Measurements from ENCODE around the gene KANK2.
A peak's percentile ranks its signal among the peaks of the same experiment; 100 is the strongest.
"Not testable (repeated sequence)": the region's sequence is repeated elsewhere in the genome, so short reads cannot be mapped to it uniquely, and the experiment has no call there.

KANK2 gene

GRCh38 chr19:11125994-11126685 lies 71.2 kb downstream of the KANK2 start:
- no peak for TF ChIP-seq TAF1 (IDR thresholded peaks at IDR 0.05; ENCODE audit: low read depth, low read length)
- TF ChIP-seq POLR2AphosphoS5 (IDR thresholded peaks at IDR 0.05; ENCODE audit: low read depth, low read length): no peak
- FAIRE-seq (no peak), DNase-seq (ENCODE audit: insufficient read length, low spot score) (peak; percentile 56)

GRCh38 chr19:11124157-11124556 lies 73.2 kb downstream of the KANK2 start:
- FAIRE-seq; DNase-seq (ENCODE audit: insufficient read length, low spot score): not testable (repeated sequence)

GRCh38 chr19:11123114-11123513 lies 74.2 kb downstream of the KANK2 start:
- TF ChIP-seq PAX5 (IDR thresholded peaks at IDR 0.05; ENCODE audit: insufficient read depth, low read length, severe bottlenecking) (no peak), POLR2AphosphoS5 (IDR thresholded peaks at IDR 0.05; ENCODE audit: low read depth, low read length) (no peak), POLR2A (IDR thresholded peaks at IDR 0.05; ENCODE audit: low read depth, low read length) (no peak), SPI1 (IDR thresholded peaks at IDR 0.05; ENCODE audit: low read depth, low read length) (no peak), POU2F2 (IDR thresholded peaks at IDR 0.05; ENCODE audit: low read depth, low read length) (no peak), TAF1 (IDR thresholded peaks at IDR 0.05; ENCODE audit: low read depth, low read length) (no peak)
- DNase-seq (ENCODE audit: insufficient read length, low spot score): no peak
- no peak for FAIRE-seq

- not testable (repeated sequence) for FAIRE-seq; DNase-seq (ENCODE audit: insufficient read length, low spot score)
Observed at GRCh38 chr19:11121963-11122362, 75.4 kb downstream of the KANK2 start.

- TF ChIP-seq SPI1 (IDR thresholded peaks at IDR 0.05; ENCODE audit: low read depth, low read length) (no peak), TAF1 (IDR thresholded peaks at IDR 0.05; ENCODE audit: low read depth, low read length) (no peak), POU2F2 (IDR thresholded peaks at IDR 0.05; ENCODE audit: low read depth, low read length) (no peak), POLR2AphosphoS5 (IDR thresholded peaks at IDR 0.05; ENCODE audit: low read depth, low read length) (no peak), POLR2A (IDR thresholded peaks at IDR 0.05; ENCODE audit: low read depth, low read length) (no peak), PAX5 (IDR thresholded peaks at IDR 0.05; ENCODE audit: insufficient read depth, low read length, severe bottlenecking) (no peak)
- DNase-seq (ENCODE audit: insufficient read length, low spot score) (no peak), FAIRE-seq (no peak)
Observed at GRCh38 chr19:11116507-11116906, 80.8 kb downstream of the KANK2 start.

GRCh38 chr19:11115895-11116446 lies 81.4 kb downstream of the KANK2 start:
- TF ChIP-seq SPI1 (IDR thresholded peaks at IDR 0.05; ENCODE audit: low read depth, low read length) (no peak), TAF1 (IDR thresholded peaks at IDR 0.05; ENCODE audit: low read depth, low read length) (no peak), POLR2AphosphoS5 (IDR thresholded peaks at IDR 0.05; ENCODE audit: low read depth, low read length) (no peak), PAX5 (IDR thresholded peaks at IDR 0.05; ENCODE audit: insufficient read depth, low read length, severe bottlenecking) (no peak), POU2F2 (IDR thresholded peaks at IDR 0.05; ENCODE audit: low read depth, low read length) (no peak), POLR2A (IDR thresholded peaks at IDR 0.05; ENCODE audit: low read depth, low read length) (no peak)
- FAIRE-seq (no peak), DNase-seq (ENCODE audit: insufficient read length, low spot score) (no peak)

- no peak for TF ChIP-seq POLR2AphosphoS5 (IDR thresholded peaks at IDR 0.05; ENCODE audit: low read depth, low read length)
- TF ChIP-seq POLR2A (IDR thresholded peaks at IDR 0.05; ENCODE audit: low read depth, low read length): no peak
- no peak for TF ChIP-seq POU2F2 (IDR thresholded peaks at IDR 0.05; ENCODE audit: low read depth, low read length)
- no peak for TF ChIP-seq SPI1 (IDR thresholded peaks at IDR 0.05; ENCODE audit: low read depth, low read length)
- TF ChIP-seq PAX5 (IDR thresholded peaks at IDR 0.05; ENCODE audit: insufficient read depth, low read length, severe bottlenecking): no peak
- TF ChIP-seq TAF1 (IDR thresholded peaks at IDR 0.05; ENCODE audit: low read depth, low read length): no peak
- DNase-seq (ENCODE audit: insufficient read length, low spot score) (no peak), FAIRE-seq (no peak)
Observed at GRCh38 chr19:11115042-11115441, 82.3 kb downstream of the KANK2 start.

Data from GM12891 (cell line).